ENCODE data around the gene EDEM3.

DNA sequence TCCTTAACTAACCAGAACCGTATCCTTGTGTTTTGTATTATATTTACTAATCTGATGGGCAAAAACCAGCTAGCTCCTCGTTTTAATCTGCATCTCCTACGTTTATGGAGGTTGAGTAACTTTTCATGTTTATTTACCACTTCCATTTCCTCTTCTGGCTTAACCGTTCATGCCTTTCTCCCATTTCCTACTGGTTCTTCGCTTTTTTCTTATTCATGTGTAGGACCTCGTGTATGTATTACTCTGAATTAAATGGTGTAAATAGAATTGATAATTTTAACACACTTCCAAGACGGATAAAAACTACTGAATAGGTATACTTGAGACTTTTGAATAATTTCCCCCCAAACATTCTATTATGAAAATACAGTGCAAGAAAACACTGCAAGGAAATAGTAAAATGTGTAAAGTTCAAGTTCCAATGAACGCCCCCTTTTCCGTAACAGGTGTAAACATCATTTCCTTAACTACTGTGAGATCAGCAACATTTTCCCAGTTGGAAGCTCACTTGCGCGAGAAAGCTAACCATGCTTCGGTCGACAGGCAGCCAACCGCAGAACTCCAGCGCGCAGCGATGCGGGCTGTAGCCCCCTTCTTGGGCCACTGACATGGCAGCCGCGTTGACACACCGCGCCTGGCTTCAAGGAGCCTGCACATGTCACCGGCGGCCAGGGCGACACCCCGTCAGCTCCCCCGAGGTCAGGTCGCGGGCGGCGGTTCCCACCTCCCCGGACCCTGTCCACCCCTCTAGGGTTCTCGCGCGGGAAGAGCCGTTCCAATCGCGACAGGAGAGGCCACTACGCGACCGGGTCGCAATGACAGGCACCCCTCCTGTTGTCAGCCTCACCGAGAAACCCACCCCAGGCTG is 816 bp downstream of the EDEM3 start:
- TF ChIP-seq POLR2A (IDR thresholded peaks at IDR 0.05) = no peak
- TF ChIP-seq CTCF (IDR thresholded peaks at IDR 0.05) = no peak
